ENCODE results near the gene SNRPD2. TPM values are rescaled to one million over a fixed set of nuclear protein-coding genes. Genes with fewer than 3 reads are reported as not detected.

The SNRPD2 gene
- total RNA-seq, 1 donor from 2014 or later = 507 TPM

DNA sequence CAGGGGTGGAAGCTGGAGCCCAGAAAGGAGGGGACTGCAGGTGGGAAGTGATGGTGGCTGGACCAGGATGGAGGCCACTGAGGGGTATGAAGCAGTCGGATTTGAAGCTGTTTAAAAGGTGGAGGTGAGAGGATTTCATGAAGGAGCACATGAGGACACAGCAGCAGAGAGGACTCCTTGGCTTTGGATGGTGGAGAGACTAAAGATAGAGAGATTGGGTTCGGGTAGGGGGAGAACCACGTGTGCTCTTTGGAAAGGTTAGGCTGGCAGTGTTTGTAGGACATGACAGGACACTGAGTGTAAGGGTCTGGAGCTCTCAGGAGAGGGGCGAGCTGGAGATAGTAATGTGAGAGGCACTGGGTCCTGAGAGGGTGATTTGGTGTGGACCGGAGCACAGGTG is 8.8 kb downstream of the SNRPD2 start:
- Mint-ChIP-seq H3K4me3 (no peak overlapping the region), H3K27ac (no peak overlapping the region), H3K36me3 (ENCODE audit: low read depth) (peaks cover 48% of the 10 kb centered on the region), H3K9me3 (no peaks in the 10 kb centered on the region), H3K27me3 (peaks cover 2% of the 10 kb centered on the region), H3K4me1 (peaks cover 6% of the 10 kb centered on the region)
- intact Hi-C loops (cut with micrococcal nuclease) = loop anchor here (10.0 kb wide), 1 partner anchor 258 kb away; the partner anchor contains the start of gene ERCC1
- DNase-seq = no peak
- ChIA-PET POLR2A (interaction anchor here (0.6 to 2.9 kb wide), 5 partner anchors 9 to 70 kb away, joined by 4 to 21 read pairs (median 4); partner anchors contain the start of genes QPCTL and SNRPD2), CTCF (interaction anchor here (2.4 kb wide), 1 partner anchor 9 kb away, joined by 13 read pairs; the partner anchor contains the start of genes QPCTL and SNRPD2)
- no peak for ATAC-seq (ENCODE audit: low read depth)
- TF ChIP-seq, protein P1, sequence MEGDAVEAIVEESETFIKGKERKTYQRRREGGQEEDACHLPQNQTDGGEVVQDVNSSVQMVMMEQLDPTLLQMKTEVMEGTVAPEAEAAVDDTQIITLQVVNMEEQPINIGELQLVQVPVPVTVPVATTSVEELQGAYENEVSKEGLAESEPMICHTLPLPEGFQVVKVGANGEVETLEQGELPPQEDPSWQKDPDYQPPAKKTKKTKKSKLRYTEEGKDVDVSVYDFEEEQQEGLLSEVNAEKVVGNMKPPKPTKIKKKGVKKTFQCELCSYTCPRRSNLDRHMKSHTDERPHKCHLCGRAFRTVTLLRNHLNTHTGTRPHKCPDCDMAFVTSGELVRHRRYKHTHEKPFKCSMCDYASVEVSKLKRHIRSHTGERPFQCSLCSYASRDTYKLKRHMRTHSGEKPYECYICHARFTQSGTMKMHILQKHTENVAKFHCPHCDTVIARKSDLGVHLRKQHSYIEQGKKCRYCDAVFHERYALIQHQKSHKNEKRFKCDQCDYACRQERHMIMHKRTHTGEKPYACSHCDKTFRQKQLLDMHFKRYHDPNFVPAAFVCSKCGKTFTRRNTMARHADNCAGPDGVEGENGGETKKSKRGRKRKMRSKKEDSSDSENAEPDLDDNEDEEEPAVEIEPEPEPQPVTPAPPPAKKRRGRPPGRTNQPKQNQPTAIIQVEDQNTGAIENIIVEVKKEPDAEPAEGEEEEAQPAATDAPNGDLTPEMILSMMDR (IDR thresholded peaks at IDR 0.05) = no peak

DNA sequence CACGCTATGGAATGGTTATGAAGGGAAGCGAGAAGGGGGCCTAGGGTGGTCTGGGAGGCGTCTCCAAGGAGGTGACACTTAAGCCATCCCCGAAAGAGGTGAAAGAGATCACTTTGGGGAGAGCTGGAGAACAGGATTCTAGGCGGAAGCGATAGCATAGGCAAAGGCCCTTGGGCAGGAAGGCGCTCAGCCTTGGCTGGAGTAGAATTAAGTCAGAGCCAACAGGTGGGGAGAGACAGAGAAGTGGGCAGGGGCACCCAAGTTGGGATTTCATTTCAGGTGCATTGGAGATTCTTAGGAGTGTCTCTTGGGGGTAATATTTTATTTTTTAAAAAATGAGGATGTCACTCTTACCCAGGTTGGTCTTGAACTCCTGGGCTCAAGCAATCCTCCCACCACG is 9.6 kb downstream of the SNRPD2 start:
- POLR2A ChIA-PET = interaction anchor here (0.6 to 2.9 kb wide), 5 partner anchors 10 to 70 kb away, joined by 4 to 21 read pairs (median 4); partner anchors contain the start of genes QPCTL and SNRPD2
- H3K27ac Mint-ChIP-seq = no peak overlapping the region
- ATAC-seq (ENCODE audit: low read depth) (no peak), DNase-seq (no peak)
- peaks cover 12% of the 10 kb centered on the region for H3K4me1 Mint-ChIP-seq
- intact Hi-C loops (cut with micrococcal nuclease) = loop anchor here (10.0 kb wide), 1 partner anchor 257 kb away; the partner anchor contains the start of gene ERCC1
- CTCF ChIA-PET = interaction anchor here (2.4 kb wide), 1 partner anchor 10 kb away, joined by 13 read pairs; the partner anchor contains the start of genes QPCTL and SNRPD2
- no peak overlapping the region for H3K4me3 Mint-ChIP-seq
- TF ChIP-seq, protein P1 (IDR thresholded peaks at IDR 0.05) = no peak
- no peaks in the 10 kb centered on the region for H3K9me3 Mint-ChIP-seq
- H3K36me3 Mint-ChIP-seq (ENCODE audit: low read depth) = peaks cover 40% of the 10 kb centered on the region
- H3K27me3 Mint-ChIP-seq = peaks cover 7% of the 10 kb centered on the region

DNA sequence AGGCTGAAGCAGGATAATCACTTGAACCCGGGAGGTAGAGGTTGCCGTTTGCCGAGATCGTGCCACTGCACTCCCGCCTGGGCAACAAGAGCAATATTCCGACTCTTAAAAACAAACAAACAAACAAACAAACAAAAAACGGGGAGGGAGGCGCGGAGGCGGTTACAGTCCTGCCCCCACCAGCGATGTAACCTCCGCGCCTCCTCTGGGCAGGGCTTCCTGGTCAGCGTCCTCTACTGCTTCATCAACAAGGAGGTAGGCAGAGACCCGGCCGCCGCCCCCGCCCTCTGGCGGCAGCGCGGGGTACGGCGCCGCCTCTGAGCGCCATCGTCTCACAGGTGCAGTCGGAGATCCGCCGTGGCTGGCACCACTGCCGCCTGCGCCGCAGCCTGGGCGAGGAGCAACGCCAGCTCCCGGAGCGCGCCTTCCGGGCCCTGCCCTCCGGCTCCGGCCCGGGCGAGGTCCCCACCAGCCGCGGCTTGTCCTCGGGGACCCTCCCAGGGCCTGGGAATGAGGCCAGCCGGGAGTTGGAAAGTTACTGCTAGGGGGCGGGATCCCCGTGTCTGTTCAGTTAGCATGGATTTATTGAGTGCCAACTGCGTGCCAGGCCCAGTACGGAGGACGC is 10.2 kb downstream of the SNRPD2 start:
- peak; percentile 92 for ATAC-seq (ENCODE audit: low read depth)
- H3K27ac Mint-ChIP-seq = no peak overlapping the region

DNA sequence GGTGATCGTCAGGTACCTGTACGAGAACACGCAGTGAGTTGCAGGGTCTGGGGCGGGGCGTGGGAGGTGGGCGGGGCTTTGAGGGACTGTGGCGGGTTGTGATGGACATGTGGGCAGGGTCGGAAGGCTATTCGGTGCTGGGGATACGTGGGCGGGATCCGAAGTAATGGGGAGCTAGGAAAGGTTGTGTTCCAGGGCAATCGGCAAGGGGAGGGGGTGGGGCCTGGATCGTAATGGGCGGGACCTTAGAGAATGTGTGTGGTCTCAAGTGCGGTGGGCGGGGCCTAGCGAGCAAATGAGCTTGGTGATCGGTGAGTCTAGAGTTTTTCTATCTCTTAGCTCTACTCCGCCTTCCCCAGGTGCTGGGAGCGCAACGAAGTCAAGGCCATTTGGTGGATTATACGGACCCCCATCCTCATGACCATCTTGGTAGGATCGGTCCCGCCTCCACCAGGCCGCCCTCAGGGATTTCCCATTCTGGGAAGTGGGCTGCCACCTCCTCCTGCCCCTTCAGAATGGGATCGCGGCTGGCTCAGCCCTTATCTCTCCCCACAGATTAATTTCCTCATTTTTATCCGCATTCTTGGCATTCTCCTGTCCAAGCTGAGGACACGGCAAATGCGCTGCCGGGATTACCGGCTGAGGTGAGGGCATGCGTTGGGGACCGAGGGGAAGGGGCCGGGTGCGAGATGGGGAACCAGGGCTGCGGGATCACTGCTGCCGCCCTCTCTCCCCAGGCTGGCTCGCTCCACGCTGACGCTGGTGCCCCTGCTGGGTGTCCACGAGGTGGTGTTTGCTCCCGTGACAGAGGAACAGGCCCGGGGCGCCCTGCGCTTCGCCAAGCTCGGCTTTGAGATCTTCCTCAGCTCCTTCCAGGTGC is 14.2 kb downstream of the SNRPD2 start:
- H3K27me3 Mint-ChIP-seq = peaks cover 11% of the 10 kb centered on the region
- peak overlapping the region; percentile 77 for H3K4me3 Mint-ChIP-seq
- peaks cover 21% of the 10 kb centered on the region for H3K4me1 Mint-ChIP-seq
- TF ChIP-seq, protein P1 (IDR thresholded peaks at IDR 0.05) = no peak
- DNase-seq = peak; percentile 52
- H3K9me3 Mint-ChIP-seq = no peaks in the 10 kb centered on the region
- H3K36me3 Mint-ChIP-seq (ENCODE audit: low read depth) = no peaks in the 10 kb centered on the region
- POLR2A ChIA-PET = interaction anchor here (0.6 to 3.1 kb wide), 11 partner anchors 11 to 570 kb away, joined by 3 to 26 read pairs (median 4); partner anchors contain the start of genes EML2, QPCTL and SNRPD2
- ATAC-seq (ENCODE audit: low read depth) = peak; percentile 35
- no peak overlapping the region for H3K27ac Mint-ChIP-seq
- intact Hi-C loops (cut with micrococcal nuclease) = loop anchor here (1.0 to 2.0 kb wide), 2 partner anchors 8 to 15 kb away; partner anchors contain the start of gene QPCTL
- CTCF ChIA-PET = interaction anchor here (1.2 to 2.4 kb wide), 3 partner anchors 9 to 35 kb away, joined by 5 to 6 read pairs (median 6); partner anchors contain the start of gene QPCTL

More for the DNA sequence above, 10.2 kb downstream of the SNRPD2 start:
- intact Hi-C loops (cut with micrococcal nuclease) = loop anchor here (1.0 to 10.0 kb wide), 6 partner anchors 11 to 257 kb away; partner anchors contain the start of genes ERCC1 and QPCTL
- ChIA-PET POLR2A (interaction anchor here (2.9 kb wide), 1 partner anchor 10 kb away, joined by 21 read pairs; the partner anchor contains the start of genes QPCTL and SNRPD2), CTCF (interaction anchor here (1.2 to 2.4 kb wide), 3 partner anchors 11 to 42 kb away, joined by 3 to 13 read pairs (median 3); partner anchors contain the start of genes EML2, QPCTL and SNRPD2)
- H3K27me3 Mint-ChIP-seq = peaks cover 7% of the 10 kb centered on the region
- peak; percentile 92 for DNase-seq
- H3K36me3 Mint-ChIP-seq (ENCODE audit: low read depth) = peaks cover 34% of the 10 kb centered on the region
- TF ChIP-seq, protein P1 (IDR thresholded peaks at IDR 0.05) = peak; percentile 69
- H3K4me1 Mint-ChIP-seq = peaks cover 17% of the 10 kb centered on the region
- H3K9me3 Mint-ChIP-seq = no peaks in the 10 kb centered on the region
- H3K4me3 Mint-ChIP-seq = peak overlapping the region; percentile 77

All from activated B cell treated with CpG ODN at 0.5 μM for 24 hours (primary cell).